HG03025 (cell line): ENCODE data around the gene RPL36A.

Source experiments
- ATAC-seq: cut with Tn5 transposase; IDR thresholded peaks from one replicate; pipeline ENCODE4 v1.9.1; 2021; ENCODE audit warnings: mild to moderate bottlenecking, moderate library complexity; ENCODE audit not compliant: unreplicated experiment, low FRiP score

RPL36A gene

DNA sequence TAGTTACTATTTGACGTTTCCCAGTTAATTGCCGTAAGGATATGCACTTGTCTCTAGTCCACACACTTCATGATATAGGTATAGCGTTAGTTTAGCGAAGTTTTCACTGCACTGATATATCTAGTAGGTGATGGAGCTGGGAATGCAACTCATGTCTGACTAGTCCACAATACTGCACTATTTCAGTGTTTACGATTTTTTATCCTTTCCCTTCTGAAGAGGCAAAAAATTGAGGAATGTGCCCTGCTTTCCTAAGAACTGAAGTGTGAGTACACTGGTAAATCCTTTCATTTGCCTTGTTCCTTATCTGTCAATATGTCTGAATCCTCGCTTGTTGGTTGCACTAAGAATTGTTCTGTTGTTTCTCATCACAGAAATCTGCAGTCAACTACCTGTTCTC is 1.0 kb downstream of the RPL36A start:
- no peak for ATAC-seq

DNA sequence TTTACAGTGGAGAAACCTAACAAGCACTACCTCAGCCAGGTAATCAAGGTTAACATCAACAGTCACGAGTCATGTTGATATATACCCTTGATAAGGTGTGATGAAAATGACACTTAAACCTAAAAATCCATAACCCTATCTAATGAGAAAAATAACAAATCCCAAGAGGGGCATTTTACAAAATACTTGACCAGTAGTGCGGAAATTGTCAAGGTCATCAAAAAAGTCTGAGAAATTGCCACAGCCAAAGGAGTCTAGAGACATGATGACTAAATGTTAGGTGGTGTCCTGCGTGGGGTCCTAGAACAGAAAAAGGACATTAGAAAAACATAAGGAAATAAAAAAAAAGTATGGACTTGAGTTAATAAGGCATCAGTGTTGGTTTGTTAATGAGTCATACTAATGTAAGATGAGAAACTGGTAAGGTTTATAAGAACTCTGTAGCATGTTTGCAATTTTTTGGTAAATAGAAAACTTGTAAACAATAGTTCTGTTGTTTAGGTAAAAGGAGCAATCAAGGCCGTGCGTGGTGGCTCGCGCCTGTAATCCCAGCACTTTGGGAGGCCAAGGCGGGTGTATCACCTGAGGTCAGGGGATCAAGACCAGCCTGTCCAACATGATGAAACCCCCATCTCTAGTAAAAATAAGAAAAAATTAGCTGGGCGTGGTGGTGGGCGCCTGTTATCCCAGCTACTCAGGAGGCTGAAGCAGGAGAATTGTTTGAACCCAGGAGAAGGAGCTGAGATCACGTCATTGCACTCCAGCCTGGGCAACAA is 2.9 kb downstream of the RPL36A start:
- no peak for ATAC-seq

DNA sequence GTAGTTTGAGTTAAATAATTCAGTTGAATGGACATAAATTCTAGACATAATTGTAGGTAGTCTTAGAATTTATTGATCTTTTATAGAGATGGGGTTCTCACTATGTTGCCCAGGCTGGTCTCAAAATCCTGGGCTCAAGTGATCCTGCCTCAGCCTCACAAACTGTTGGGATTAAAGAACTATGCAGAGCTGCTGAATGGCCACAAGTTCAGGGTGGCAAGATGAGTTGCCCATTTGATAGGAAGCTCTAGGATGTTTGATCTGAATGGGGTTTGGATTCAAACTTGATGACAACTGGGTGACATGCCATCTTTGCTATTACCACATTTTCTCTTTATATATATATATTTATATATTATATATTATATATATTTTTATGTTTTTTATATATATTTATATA is 3.6 kb downstream of the RPL36A start:
- ATAC-seq, result no peak

DNA sequence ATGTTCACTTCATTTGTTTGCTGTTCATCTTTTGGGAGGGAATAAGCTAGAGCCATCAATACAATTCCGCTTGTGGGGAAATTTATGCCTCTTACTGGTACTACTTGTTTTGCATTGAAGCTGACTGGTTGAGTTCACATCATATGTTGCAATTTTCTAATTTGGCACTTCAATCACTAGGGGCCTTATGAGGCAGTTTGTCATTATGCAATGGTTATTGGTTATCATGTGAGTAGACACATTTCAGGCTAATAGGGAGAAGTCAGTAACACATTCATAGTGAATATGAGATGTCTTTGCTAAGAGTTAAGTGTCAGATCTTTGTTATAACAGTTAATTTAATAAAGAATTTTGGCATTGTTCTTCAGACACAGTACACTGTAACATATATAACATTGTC is 5.0 kb downstream of the RPL36A start:
- ATAC-seq, result no peak

DNA sequence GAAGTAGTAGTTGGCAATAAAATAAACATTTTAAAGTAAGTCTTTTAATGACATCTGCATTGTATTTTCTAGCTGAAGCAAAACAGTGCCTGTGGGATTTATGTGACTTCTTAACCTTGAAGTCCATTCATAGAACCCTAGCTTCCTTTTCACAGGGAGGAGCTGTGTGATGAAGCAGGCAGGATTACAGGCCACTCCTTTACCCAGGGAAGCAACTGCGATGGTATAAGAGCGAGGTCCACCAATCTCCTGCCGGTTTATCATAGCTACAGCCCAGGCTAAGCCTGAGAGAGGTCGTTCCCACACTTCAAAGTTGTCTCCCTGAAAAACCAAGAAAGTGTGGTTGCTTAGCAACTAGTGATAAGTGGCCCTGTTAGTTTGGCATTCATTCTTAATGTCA is 7.0 kb downstream of the RPL36A start:
- no peak for ATAC-seq

DNA sequence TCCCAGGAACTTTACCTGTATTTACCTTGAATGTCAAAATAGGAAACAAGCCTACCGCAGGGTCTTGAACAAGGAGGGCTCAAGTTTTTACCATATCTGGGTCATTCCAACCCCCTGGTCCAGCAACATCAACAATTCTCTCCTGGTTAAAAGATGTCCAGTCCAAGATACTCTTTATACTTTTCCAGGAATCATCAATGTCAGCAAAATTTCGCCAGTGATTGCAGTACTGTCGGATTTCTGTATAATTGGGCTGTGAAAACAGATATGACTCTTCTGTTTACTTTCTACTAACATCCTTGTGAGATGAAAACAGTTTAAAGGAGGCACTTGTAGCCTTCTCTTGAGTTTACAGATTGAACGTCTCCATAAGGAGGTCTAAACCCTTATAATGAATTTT is 7.9 kb downstream of the RPL36A start:
- ATAC-seq, result no peak

DNA sequence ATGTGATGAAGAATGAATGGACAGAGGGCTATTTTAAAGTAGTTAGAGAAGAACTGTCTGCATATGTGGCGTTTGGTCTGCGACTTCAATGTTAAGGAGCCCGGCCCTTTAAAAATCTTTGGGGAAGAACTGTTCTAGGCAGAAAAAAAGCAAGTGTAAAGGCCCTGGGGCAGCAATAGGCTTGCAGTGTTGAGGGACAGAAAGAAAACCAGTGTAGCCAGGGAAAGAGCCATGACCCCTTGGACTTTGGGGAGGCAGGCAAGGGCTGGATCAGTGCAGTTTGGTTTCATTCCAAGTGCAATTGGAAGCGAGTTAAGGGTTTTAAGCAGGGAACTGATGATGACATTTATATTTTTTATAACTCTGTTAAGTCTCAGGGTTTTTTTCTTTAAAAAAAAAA is 9.0 kb downstream of the RPL36A start:
- no peak for ATAC-seq

DNA sequence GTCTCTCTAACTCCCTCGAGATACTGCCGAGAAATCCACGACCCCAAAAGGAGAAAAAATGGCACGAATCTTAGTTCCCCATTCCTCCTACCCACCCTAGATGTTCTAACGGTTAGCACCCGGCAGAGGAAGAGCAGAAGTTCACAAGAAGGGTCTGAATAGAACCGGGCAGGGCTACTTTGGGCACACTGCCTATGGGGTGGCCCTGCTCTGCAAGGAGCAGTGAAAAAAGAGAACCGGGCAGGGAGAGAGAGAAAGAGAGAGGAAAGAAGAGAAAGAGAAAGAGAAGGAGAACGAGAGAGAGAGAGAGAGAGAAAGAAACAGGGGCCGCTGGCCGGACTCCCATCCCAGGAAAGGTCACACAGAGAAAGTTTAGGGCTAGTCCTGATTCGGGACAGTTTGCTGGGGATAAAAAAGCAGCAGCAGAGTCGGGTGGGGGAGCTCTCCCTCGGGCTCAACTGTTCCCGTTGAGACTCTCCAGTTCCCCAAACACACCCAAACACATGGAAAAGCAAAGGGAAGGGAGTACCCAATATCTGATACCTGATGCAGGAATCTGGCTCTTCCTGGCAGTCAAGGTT is 16.4 kb downstream of the RPL36A start:
- no peak for ATAC-seq

DNA sequence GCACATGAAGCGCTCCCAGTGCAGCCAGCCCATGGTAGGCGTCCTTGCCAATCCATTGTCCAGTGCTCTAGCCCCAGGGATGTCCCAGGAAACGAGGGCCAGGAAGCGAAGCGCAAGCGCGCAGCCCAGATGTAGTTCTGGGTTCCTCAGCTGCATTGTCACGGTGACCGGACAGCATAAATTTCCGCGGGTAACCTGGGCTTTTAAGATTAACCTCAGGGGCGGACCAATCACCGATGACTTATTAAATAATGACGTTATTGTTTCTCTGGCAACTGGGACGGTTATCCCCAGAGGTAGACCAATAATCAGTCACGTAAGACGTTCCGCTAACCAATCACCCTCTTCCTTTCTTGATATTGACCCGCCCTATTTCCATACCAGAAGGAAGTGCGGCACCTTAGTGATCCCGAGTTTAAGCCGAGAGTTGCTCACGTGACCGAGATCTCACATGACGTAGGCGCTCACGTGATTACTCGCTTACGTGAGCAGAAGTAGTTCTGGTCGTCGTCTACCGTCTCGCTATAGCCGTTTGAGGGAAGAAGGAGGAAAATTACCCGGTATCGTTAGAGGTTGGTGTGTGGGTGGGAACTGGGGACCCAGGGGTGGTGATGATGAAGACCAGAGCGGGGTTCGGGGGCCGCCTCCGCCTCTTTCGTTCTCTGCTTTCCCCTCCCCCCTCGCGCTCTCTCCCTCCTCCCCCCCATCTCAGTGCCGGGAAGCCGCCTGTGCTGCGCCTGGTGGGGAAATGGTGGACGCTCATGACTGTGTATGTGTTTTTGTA is 17.1 kb downstream of the RPL36A start, which contains the start of the genes GLA and HNRNPH2:
Gene GLA, minus strand, starts transcription at position 178 of the 784 bp plus-strand sequence. Its CDS starts 22 bp downstream, at position 156.
Gene HNRNPH2, plus strand, starts transcription at position 475 of the 784 bp plus-strand sequence. CDS start 3,767 bp downstream, outside the sequence.
- peak; percentile 94 for ATAC-seq

DNA sequence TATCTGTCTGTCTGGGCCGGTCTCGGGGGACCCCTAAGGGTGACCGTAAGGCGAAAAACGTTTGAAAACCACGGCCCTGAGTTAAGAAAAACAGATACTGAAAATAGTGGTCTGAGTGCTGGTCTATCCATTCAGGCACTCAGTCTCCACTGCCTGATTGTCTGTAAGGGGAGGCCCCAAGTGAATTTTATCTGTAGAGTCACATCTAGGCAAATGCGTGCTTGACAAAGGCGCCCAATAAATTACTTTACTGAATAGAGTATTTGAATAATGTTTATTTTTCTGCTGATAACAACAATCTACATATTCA is 17.7 kb downstream of the RPL36A start:
- peak; percentile 33 for ATAC-seq

DNA sequence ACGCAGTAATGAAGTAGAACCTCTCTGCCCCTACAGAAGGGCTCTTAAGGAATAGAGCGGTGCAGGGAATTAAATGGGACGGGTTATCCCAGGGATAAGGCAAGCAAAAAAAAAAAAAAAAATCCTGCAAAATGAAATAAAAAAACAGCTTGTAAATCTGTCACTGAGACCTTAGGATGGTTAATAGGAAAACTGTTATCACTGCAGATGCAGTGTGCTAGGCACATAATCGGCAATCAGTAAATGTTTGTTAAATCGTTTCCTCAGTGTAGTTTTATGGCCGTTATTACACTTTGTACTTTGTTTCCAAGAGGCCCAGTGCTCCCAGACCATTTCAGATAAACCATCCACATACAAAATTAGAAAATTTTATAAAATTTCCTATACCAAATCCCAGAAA is 18.2 kb downstream of the RPL36A start:
- no peak for ATAC-seq

DNA sequence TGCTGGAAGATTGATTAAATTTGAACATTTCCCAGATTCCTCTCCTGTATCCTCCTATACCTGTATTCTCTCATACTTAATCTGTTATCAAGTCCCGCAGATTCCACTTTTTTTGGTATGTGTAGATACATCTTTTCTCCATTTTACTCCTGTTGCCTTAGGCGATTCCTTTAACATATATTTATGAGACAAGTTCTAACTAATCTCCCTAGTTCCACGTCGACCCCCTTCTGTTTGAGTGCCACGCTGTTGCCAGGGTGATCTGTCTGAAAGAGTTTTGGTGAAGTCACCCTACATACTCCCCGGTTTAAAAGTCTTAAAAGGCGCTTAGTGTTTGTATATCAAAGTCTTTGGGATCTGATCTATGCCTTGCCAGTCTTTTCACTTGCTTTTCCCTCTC is 19.6 kb downstream of the RPL36A start:
- no peak for ATAC-seq

DNA sequence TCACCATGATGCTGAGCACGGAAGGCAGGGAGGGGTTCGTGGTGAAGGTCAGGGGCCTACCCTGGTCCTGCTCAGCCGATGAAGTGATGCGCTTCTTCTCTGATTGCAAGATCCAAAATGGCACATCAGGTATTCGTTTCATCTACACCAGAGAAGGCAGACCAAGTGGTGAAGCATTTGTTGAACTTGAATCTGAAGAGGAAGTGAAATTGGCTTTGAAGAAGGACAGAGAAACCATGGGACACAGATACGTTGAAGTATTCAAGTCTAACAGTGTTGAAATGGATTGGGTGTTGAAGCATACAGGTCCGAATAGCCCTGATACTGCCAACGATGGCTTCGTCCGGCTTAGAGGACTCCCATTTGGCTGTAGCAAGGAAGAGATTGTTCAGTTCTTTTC is 21.2 kb downstream of the RPL36A start:
- no peak for ATAC-seq

DNA sequence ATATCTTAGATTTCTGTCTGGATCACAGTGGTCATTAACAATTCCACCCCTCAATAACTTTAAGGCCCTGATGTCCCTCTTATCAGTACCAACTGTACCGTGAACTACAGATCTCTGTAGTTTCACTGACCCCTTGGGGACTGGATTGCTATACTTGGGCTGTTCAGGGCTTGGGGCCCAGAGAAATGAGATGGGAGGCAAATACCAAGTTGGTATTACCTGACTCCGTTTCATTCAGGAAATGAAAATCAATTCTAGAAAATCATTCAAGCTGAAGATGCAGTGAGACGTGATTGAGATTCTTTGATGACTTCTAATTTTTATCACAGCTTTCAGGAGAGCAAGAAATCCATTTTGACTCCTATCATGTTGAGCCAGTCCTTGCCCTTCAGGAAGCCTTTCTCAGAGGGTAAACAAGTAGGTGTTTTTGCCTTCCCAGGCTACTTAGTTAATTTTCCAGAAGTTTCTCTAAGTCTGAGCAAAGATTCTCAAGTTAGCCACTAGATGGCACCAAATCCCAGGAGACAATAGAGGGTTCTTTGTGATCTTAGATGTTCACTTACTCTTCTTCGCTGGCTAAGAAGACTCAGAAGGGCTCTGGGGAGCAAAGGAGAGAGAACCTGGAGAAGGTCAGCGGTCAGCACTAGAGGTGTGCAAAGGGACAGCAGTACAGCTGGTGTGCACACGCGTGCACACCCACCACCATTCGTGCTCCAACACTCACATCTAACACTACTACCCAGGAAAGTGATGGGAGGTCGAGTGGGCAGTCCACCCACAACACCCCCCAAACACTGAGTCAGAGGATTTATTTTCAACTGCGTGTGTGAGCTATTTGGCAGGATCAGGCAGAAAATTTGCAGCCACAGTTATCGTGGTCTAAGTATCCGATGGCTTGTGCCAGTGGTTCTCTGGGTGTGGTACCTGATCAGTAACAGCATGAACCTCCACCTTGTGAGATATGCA is 24.7 kb downstream of the RPL36A start:
- peak; percentile 19 for ATAC-seq

DNA sequence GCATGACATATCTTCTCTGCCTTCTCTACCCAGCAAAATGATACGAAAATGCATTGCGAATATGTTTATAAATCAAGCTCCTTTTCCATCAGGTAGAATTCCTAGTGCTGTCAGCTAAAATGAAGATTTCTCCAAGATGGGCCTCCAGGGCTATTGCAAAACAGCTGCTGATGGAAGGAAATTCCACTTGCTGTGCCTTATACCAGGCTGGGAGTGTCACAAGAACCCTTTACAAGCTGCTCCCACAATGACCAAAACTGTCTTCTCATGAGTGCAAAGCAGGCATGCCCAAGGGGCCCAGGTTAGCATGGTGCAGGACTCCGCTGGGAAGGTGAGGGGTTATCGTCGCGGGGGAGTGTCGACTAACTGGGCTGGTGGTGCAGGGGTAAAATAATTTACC is 25.9 kb downstream of the RPL36A start:
- no peak for ATAC-seq

DNA sequence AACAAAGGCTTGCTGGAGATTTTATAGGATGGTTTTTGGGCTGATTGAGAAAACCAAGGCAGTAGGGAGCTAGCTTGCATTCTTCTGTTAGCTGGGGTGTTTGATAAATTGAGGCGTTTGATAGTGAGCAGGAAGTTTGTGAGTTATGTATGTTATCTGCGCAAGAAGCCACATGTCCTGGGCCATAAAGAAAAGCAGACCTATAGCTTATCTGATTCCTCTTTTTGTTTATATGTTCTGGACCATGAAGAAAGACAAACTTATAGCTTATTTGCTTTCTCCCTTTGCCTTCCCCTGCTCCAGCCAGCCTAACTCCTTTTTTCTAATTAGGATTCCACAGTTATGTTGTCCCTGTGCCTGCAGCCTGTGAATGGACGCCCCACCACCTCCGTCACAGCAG is 26.4 kb downstream of the RPL36A start:
- ATAC-seq, result no peak

DNA sequence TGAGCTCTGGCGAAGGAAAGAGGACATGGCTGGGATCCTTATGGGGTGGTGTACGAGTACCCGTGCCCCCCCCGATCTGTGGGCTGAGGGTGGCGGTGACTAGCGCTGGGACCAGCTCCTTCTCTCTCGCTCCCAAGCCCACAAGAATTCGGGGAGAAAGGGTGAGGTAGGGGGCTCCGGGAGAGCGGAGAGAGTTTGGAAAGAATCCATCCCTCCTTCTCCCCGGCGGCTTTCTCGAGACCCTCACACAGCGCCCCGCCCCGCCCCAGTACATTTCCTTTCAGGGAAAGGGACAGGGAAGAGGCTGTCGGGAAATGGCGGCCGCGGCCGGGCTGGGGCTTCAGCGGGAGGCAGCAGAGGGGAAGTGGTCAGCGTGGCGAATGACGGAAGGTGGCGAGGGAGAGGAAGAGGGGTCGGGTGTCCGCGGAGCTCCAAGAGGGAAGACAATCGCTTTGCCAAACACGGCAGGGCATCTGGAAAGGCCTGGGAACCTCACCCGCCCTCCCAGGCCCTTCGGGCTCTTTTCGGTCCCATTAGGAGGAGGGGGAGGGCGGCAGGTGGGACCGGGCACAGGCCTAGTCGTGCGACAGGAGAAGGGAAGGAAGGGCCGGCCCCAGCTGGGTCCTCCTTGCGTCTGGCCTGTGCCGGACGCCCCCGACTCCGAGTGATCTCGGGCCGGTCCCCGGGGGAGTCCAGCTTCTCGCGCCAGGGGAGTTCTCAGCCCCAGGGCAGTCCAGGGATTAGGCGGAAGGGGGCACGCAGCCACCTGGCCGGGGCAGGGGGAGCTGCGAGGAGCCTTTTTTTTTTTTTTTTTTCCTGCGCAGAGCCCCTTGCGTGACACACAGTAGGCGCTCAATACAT is 27.4 kb downstream of the RPL36A start:
- no peak for ATAC-seq

DNA sequence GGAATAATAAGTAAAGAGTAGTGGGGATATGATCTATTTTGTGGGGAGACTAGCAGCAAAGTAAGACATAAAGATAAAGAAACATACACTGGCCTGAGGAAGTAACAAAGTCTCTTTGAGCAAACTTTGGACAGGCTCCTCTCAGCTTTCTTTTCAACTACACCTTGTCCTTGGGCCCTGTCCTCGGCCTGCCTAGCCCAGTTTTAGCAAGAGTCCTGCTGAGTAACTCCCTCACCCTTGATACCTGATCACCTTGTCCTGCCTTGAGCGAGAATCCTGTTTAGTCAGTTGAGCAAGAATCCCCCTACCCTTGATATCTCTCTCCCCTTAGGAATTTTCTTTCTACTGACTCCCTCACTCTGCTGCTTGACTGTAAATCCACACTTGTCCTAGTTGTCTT is 28.7 kb downstream of the RPL36A start:
- ATAC-seq, result no peak

DNA sequence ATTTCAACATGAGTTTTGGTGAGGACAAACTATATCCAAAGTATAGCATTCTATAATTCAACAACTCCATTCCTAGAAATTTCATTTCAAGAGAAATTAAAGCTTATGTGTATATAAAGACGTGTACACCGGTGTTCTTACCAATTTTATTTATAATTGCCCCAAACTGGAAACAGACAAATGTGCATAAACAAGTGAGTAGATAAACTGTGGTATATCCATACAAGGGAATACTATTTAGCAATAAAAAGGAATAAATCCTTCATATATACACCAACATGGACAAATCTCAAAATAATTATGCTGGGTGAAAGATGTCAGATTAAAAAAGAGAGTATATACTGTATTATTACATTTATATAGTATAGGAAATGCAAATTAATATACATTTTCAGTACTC is 37.1 kb downstream of the RPL36A start:
- no peak for ATAC-seq

DNA sequence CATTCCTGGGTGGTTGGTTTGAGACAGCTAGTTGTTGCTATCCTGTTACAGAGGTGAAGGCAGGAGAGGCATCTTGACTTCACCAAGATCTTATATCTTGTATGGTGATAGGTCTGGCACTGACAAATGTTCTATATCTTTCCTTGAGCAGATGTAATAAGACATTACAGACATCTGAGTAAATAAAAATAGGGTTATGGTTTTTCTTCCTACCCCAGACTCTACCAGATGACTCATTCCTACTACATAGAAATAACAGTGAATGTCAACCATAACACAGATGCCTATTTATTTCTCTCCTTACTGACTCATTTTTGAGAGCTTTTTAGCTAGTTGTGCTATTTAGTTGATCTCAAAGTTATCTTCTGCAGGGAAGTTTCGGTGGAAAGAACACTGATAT is 39.1 kb downstream of the RPL36A start:
- peak; percentile 45 for ATAC-seq
